Activated naive CD8-positive, alpha-beta T cell treated with anti-CD3 and anti-CD28 coated beads, Interleukin-2, amount 50 U/mL, for 24 hours (primary cell): ENCODE measurements around the gene TASP1.

Source experiments
- ATAC-seq: fragments of 150-1000 bp; cut with Tn5 transposase; one replicate; pipeline ENCODE4 v1.10.0; 2021
- DNase-seq: peaks from one replicate; pipeline ENCODE4 v3.0.0; 2021
- H3K27ac Mint-ChIP-seq: one replicate; pipeline ENCODE4 v1.8.0; 2021; ENCODE audit warnings: mild to moderate bottlenecking, mixed read lengths
- H3K27me3 Mint-ChIP-seq: one replicate; pipeline ENCODE4 v1.8.0; 2021; ENCODE audit warnings: mixed read lengths
- H3K36me3 Mint-ChIP-seq: one replicate; pipeline ENCODE4 v1.8.0; 2021; ENCODE audit warnings: low read depth, mixed read lengths
- H3K4me1 Mint-ChIP-seq: one replicate; pipeline ENCODE4 v1.8.0; 2021; ENCODE audit warnings: mixed read lengths
- H3K4me3 Mint-ChIP-seq: one replicate; pipeline ENCODE4 v1.8.0; 2021; ENCODE audit warnings: mild to moderate bottlenecking, moderate library complexity, mixed read lengths
- H3K9me3 Mint-ChIP-seq: one replicate; pipeline ENCODE4 v1.8.0; 2021; ENCODE audit warnings: mixed read lengths

The TASP1 gene

DNA sequence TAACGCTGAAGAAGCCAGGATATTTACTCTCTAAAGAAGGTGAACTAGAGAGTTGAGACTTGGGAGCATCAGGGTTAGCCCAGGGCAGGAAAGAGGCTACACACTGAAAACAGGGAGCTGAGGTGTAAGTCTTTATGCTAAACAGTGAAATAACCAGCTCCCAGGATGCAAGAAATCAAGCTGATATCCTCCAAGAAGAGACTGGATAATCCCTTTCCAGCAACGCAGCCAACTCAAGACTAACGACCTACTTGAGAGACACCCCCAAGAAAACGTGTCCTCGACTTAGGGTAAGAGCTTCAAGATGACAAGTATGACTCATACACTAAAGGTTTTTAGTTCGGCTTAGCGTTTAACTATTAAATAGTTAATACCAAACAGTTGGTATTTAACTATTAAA, 202.2 kb downstream of the TASP1 start:
- Mint-ChIP-seq H3K27ac (no peak overlapping the region), H3K27me3 (no peaks in the 10 kb centered on the region), H3K9me3 (peaks cover 21% of the 10 kb centered on the region)

DNA sequence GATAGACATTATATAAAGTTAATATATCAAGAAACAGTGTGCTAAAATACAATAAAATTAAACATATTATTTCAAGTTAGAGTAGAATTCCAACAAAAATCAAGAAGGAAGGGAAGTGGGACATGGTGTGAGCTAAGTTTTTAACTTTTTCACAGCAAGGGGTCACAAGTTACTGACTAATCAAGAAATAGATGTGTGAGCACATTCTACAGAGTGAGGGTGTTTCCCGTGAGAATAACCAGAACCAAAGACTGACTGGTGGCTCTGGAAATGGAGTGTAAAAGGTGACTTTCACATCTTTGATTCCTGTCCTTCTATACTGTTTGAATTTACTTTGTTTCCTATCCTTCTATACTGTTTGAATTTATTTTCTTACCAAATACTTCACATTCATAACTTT, 206.6 kb downstream of the TASP1 start:
- peaks cover 49% of the 10 kb centered on the region for H3K36me3 Mint-ChIP-seq

More for the DNA sequence above, 202.2 kb downstream of the TASP1 start:
- DNase-seq (no peak), ATAC-seq (no peak)
- Mint-ChIP-seq H3K36me3 (peaks cover 43% of the 10 kb centered on the region), H3K4me3 (no peak overlapping the region), H3K4me1 (peaks cover 3% of the 10 kb centered on the region)

DNA sequence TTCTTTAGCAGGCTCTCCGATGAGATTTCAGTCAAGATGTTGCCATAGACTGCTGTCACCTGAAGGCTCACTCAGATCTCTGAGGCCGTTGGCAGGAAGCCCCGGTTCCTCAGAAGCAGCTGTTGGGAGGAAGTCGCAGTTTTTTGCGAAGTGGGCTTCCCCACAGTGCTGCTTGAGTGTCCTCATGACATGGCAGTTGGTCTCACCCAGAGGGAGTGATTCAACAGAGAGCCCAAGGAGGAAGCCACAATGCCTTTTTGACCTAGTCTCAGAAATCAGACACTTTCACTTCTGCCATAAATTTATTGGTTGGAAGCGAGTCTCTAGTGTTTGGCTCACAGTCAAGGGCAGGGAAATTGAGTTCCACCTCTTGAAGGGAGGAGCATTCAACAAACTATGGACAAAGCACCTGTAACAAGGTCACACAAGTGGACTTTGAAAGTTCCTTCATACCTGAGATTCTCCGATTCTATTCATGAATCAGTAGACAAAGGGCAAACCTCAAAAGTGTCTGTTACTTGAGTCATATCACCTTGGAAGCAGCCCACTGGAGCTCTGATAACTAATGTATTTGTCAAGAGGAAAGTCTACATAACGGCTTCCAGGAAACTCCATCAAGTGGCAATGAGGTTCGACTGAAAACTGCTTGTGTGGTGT, 208.3 kb downstream of the TASP1 start:
- Mint-ChIP-seq H3K36me3 (peaks cover 50% of the 10 kb centered on the region), H3K4me1 (peaks cover 23% of the 10 kb centered on the region), H3K27me3 (no peaks in the 10 kb centered on the region), H3K9me3 (no peaks in the 10 kb centered on the region), H3K27ac (peak overlapping the region; percentile 85), H3K4me3 (peak overlapping the region; percentile 19)
- DNase-seq (peak; percentile 49), ATAC-seq (peak; percentile 95)

More for the DNA sequence above, 206.6 kb downstream of the TASP1 start:
- Mint-ChIP-seq H3K9me3 (no peaks in the 10 kb centered on the region), H3K4me1 (peaks cover 26% of the 10 kb centered on the region), H3K27me3 (no peaks in the 10 kb centered on the region), H3K27ac (no peak overlapping the region), H3K4me3 (no peak overlapping the region)
- no peak for DNase-seq
- no peak for ATAC-seq

DNA sequence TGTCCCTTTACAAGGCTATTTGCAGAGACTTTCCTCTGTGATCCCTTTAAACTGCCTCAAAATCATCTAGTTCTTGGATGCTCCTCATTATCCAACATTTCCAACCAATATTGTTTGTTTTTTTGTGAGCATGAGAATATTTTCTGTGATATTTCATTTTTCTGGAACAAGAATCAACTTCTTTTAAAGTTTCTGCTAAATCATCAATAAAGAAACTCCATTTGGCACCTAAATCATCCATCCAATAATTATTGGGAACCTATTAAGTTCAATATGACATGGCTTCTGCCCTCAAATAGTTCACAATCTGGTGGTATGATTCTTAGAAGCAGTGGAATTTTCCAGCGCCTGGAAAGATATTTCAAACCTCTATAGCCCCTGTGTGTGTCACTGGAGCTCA, 210.0 kb downstream of the TASP1 start:
- Mint-ChIP-seq H3K9me3 (no peaks in the 10 kb centered on the region), H3K4me3 (no peak overlapping the region), H3K36me3 (peaks cover 38% of the 10 kb centered on the region)

DNA sequence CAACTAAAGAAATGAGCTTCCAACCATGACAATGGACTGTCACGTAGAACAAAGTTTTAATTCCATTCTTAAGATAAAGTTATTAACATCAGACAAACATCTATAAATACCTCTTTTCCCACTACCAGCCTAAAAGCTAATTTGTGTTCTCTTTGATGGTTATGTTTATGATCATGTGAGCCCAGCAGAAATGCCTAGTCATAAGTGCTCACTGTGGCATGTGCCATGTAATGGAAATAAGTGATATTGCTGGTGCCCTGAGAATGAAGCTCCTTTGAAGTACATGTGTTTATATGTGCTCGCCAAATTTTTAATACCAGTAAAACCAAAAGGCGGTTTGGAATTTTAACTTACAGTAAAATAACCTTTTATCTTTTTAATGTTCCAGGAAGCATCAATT, 211.9 kb downstream of the TASP1 start:
- Mint-ChIP-seq H3K9me3 (no peaks in the 10 kb centered on the region), H3K27me3 (no peaks in the 10 kb centered on the region), H3K36me3 (peaks cover 31% of the 10 kb centered on the region), H3K27ac (no peak overlapping the region), H3K4me3 (no peak overlapping the region), H3K4me1 (peaks cover 23% of the 10 kb centered on the region)
- no peak for ATAC-seq
- DNase-seq = no peak

More for the DNA sequence above, 210.0 kb downstream of the TASP1 start:
- no peak overlapping the region for H3K27ac Mint-ChIP-seq
- DNase-seq (no peak), ATAC-seq (no peak)
- peaks cover 23% of the 10 kb centered on the region for H3K4me1 Mint-ChIP-seq
- no peaks in the 10 kb centered on the region for H3K27me3 Mint-ChIP-seq

DNA sequence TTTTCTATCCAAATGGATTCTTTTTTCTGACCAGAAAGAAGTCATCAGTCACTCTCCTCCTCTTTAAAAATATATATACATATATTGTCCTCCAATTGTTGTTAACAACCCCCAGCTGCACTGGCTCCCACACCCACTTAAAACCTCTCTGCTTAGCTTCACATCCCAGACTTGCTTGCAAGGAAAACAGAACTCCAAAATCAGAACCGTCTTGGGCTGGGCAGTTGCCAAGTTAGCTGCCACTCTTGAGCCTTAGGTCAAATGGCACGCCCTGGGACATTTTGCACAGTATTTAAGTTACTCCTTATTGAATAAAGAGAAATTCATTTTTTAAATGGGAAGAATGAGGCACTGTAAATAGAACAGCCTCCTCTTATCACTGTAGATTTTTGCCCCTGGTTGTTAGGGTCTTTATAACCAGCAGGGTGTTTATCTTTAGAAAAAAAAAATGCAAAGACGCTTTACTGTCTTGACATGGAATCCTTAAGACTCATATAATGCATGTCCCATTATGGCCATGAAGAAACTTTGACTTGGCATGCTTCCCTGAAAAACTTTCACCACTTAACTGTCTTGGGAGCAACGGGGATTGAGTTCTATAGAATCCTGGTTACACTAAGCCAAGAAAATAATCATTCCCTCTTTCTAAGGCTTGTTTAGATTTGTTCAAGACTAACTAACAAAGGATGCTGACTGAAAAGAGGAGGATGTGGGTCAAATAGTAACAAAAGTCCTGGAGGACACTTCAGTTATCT, 213.2 kb downstream of the TASP1 start:
- no peak for DNase-seq
- Mint-ChIP-seq H3K27ac (no peak overlapping the region), H3K4me1 (peaks cover 14% of the 10 kb centered on the region), H3K4me3 (no peak overlapping the region), H3K36me3 (peaks cover 22% of the 10 kb centered on the region), H3K9me3 (no peaks in the 10 kb centered on the region), H3K27me3 (no peaks in the 10 kb centered on the region)
- no peak for ATAC-seq

DNA sequence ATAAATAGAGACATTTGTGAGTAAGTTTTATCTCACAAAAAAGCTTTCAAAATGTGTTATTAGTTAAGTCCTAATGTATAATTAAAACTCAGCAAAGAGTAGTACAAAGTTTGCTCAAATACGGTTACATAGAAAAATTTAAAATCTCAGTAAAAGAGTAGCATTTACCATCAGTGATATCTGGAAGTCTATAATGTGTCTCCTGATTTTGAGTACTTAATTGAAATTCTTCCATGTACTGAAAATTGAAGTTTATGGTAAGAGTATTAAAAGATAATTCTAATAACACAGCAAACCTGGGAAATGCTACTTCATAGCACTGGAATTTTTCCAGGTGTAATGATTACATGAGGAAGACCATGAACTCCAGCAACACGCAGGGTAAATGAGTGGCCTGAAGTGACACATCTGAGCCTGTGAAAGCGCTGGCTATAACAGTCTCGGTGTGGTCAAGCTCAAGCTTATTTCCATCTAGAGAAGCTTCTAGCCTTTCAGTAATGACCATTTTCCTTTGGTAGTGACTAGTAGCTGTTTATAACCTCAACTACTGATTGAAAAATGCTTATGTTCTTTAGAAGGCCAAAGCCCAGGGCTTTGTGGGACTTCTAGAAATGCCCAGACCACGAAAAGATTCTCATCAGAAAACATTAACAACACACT, 214.4 kb downstream of the TASP1 start:
- Mint-ChIP-seq H3K9me3 (no peaks in the 10 kb centered on the region), H3K4me1 (peaks cover 3% of the 10 kb centered on the region), H3K27ac (no peak overlapping the region), H3K36me3 (peaks cover 11% of the 10 kb centered on the region), H3K27me3 (no peaks in the 10 kb centered on the region), H3K4me3 (no peak overlapping the region)
- ATAC-seq (no peak), DNase-seq (no peak)

DNA sequence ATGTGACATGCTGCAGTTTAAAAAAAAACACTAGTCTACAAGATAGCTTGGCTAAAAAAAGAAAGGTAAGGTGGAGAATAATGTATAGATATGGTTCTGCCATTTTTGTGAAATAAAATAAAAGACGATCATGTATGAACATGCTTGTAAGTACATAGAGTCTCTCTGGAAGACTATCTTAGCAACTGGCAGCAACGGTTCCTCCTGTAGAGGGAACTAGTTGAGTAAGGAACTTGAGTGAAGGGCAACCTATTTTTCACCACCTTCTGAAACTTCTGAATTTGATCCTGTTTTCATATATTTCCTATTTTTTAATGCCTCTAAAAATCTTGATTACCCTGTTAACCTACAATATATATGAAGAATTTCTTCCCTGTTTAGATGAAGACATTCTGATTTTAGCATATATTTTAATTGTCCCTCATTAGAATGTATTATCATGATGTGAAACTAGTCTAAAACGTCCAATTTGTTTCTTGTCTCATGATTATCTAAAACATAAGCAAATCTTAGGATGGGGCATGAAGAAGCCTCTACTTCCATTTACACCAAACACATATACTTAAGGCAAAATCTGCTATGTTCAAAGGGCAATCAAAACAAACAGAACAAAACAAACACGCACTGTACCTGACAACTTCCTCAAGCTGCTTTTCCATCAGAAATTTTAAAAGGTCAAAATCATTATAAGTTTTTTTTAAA, 215.1 kb downstream of the TASP1 start:
- Mint-ChIP-seq H3K4me1 (no peaks in the 10 kb centered on the region), H3K27ac (no peak overlapping the region), H3K27me3 (no peaks in the 10 kb centered on the region), H3K36me3 (peaks cover 9% of the 10 kb centered on the region), H3K9me3 (no peaks in the 10 kb centered on the region), H3K4me3 (no peak overlapping the region)
- DNase-seq (no peak), ATAC-seq (no peak)

DNA sequence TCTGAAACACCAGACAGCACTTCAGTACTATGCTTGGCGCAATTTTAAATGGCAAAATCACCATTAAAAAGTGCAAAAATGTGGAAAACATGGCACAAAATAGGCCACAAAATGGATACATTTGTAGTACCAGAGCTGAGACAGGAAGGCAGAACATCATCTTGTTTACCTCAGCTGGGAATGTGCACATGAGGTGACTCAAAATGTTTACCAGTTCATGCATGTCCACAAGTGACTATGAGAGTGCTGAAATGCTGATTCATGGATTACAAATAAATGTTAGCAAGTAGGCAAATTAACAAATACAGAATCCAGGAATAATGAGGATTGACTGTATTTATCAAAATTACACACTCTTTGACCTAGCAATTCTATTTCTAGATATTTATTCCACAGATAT, 216.1 kb downstream of the TASP1 start:
- no peaks in the 10 kb centered on the region for H3K27me3 Mint-ChIP-seq
- H3K27ac Mint-ChIP-seq = no peak overlapping the region
- DNase-seq (no peak), ATAC-seq (no peak)
- no peaks in the 10 kb centered on the region for H3K4me1 Mint-ChIP-seq
- no peak overlapping the region for H3K4me3 Mint-ChIP-seq
- H3K9me3 Mint-ChIP-seq = no peaks in the 10 kb centered on the region
- peaks cover 10% of the 10 kb centered on the region for H3K36me3 Mint-ChIP-seq

DNA sequence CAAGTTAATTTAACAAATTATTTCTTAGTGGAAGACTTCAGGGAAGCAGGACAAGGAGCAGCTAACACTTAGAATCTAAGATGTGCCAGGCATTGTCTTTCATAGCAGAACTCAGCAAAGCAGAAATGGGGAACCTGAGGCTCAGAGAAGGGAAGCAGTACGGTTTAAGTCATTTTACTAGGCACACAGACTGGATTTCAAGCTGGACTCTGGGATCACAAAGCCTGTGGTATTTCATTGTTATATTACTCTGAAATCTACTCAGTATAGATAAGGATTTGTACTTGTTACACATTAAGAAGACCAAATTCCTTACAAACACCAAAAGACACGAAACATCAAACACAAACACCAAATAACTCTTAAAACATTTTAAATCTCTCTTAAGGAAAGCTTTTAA, 218.1 kb downstream of the TASP1 start:
- Mint-ChIP-seq H3K9me3 (no peaks in the 10 kb centered on the region), H3K4me1 (no peaks in the 10 kb centered on the region), H3K27ac (no peak overlapping the region), H3K27me3 (no peaks in the 10 kb centered on the region), H3K4me3 (no peak overlapping the region), H3K36me3 (peaks cover 21% of the 10 kb centered on the region)
- ATAC-seq = no peak
- no peak for DNase-seq

DNA sequence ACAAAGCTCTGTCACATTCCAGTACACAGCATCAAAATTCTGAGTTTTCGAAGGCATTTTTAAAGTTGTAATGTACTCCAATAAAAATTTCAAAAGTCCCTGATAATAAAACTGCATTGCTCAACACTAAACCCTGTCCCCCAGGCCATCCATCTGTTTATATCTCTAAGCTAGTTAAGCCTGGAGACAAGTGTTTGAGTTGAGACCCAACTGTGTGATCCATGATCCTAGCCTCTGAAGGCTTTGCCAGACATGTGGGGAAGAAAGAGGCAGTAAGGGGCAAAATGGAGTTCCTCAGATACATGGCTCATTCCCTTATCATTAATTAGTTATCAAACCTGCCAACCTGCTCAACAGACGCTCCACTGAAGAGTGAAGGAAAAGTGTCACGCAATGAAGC, 219.3 kb downstream of the TASP1 start:
- H3K4me3 Mint-ChIP-seq = no peak overlapping the region

DNA sequence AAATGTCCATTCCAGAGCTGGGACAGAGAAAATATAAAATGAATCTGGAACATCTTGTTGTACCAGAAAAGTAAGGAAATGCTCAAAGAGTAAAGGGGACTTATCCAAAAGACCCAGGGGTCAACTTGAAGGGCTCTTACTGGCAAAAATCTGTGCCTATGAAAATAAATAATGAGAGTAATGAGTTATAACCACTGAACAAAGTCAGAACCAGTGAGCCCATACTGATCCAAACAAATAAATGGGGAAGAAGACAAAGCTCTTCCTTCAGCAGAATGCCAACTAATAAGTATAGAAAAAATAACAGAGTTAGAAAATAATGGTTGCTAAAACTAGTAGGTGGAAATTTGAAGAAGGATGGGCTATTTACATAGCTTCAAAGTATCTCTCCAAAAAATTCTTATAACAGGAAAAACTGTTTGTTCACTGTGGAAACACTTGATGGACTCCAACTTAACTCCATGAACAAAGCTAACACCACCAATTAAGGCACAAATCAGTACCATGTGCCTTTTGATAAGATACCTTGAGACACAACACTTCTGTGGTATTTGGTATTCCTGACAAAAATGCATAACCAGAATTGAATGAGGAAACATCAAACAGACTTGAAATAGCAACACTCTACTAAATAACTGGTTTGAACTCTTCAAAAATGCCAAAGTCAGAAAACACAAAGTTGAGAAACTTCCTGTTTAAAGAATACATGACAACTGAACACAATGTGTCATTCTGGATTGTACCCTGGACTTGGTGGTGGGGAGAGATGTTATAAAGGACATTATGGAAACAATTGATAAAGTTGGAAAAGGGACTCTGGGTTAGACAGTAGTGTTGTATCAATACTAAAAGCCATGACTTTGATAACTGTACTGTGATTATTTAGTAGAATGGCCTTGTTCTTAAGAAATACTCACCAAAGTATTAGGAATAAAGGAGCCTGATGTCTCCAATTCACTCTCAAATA, 220.2 kb downstream of the TASP1 start:
- no peak overlapping the region for H3K27ac Mint-ChIP-seq
- no peak for ATAC-seq
- H3K36me3 Mint-ChIP-seq = peaks cover 29% of the 10 kb centered on the region
- no peak for DNase-seq
- H3K9me3 Mint-ChIP-seq = no peaks in the 10 kb centered on the region
- no peaks in the 10 kb centered on the region for H3K4me1 Mint-ChIP-seq
- no peaks in the 10 kb centered on the region for H3K27me3 Mint-ChIP-seq
- H3K4me3 Mint-ChIP-seq = no peak overlapping the region

More for the DNA sequence above, 219.3 kb downstream of the TASP1 start:
- DNase-seq (no peak), ATAC-seq (no peak)
- H3K36me3 Mint-ChIP-seq = peaks cover 28% of the 10 kb centered on the region
- H3K9me3 Mint-ChIP-seq = no peaks in the 10 kb centered on the region
- H3K27ac Mint-ChIP-seq = no peak overlapping the region
- no peaks in the 10 kb centered on the region for H3K27me3 Mint-ChIP-seq
- H3K4me1 Mint-ChIP-seq = no peaks in the 10 kb centered on the region

DNA sequence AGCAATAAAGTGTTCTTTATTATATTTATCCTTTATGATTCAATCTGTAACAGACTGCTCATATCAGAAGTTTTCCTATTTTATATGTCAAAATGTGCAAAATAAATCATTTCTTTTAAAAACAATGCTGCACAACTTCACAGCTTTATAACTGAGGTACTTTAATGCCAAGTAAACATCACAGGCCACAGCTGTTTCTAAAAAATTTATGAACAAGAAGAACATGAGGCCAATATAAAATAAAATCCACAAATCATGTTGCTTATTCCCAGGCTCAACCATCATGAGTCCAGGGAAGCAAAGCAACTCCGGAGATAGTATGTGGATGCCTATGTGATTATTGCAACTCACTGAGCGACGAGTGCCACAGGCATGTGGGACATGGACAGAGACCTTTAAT, 222.2 kb downstream of the TASP1 start:
- no peaks in the 10 kb centered on the region for H3K27me3 Mint-ChIP-seq
- no peak overlapping the region for H3K4me3 Mint-ChIP-seq
- DNase-seq (no peak), ATAC-seq (no peak)
- H3K4me1 Mint-ChIP-seq = no peaks in the 10 kb centered on the region
- no peaks in the 10 kb centered on the region for H3K9me3 Mint-ChIP-seq
- H3K36me3 Mint-ChIP-seq = peaks cover 33% of the 10 kb centered on the region
- H3K27ac Mint-ChIP-seq = no peak overlapping the region
